ENCODE measurements around the gene GCA. TPM values are rescaled to one million over a fixed set of nuclear protein-coding genes. Genes with fewer than 3 reads are reported as not detected.

Gene GCA
- total and polyA plus RNA-seq, 7 donors = 10.9 to 27.6 (median 24.1) TPM

DNA sequence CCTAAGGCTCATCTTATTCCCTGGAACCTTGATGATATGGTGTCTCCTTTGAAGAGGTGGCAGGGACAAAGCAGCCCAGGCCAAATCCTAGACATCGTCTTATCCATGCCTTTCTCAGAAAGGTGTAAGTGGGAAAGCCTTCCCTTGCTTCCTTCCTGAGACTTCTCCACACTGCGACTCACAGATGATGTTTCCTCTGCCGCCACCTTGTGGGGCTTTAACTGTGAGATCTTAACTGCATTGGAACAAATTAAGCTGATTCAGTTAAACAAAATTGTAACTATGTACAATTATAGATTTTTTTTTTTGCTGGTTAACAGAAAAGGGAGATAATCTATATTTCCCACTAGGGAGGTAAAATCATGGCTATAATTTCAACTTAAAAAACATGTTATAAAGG is 10.0 kb upstream of the GCA start:
- Histone ChIP-seq H3K4me3 (no peak overlapping the region), H3K27me3 (no peaks in the 10 kb centered on the region), H3K27ac (no peak overlapping the region), H3K9me3 (no peaks in the 10 kb centered on the region), H3K4me1 (no peaks in the 10 kb centered on the region), H3K36me3 (no peaks in the 10 kb centered on the region)
- 22 to 30% methylated on average over 3 of the region's 3 CpGs for WGBS, 2 donors
- intact Hi-C loops (cut with DNase I) = no loop called here
- no peak for DNase-seq
- TF ChIP-seq EP300 (IDR thresholded peaks at IDR 0.05) (no peak), POLR2AphosphoS5 (IDR thresholded peaks at IDR 0.05) (no peak), POLR2A (IDR thresholded peaks at IDR 0.05) (no peak)
- TF ChIP-seq, protein P1, sequence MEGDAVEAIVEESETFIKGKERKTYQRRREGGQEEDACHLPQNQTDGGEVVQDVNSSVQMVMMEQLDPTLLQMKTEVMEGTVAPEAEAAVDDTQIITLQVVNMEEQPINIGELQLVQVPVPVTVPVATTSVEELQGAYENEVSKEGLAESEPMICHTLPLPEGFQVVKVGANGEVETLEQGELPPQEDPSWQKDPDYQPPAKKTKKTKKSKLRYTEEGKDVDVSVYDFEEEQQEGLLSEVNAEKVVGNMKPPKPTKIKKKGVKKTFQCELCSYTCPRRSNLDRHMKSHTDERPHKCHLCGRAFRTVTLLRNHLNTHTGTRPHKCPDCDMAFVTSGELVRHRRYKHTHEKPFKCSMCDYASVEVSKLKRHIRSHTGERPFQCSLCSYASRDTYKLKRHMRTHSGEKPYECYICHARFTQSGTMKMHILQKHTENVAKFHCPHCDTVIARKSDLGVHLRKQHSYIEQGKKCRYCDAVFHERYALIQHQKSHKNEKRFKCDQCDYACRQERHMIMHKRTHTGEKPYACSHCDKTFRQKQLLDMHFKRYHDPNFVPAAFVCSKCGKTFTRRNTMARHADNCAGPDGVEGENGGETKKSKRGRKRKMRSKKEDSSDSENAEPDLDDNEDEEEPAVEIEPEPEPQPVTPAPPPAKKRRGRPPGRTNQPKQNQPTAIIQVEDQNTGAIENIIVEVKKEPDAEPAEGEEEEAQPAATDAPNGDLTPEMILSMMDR (IDR thresholded peaks at IDR 0.05) = no peak

DNA sequence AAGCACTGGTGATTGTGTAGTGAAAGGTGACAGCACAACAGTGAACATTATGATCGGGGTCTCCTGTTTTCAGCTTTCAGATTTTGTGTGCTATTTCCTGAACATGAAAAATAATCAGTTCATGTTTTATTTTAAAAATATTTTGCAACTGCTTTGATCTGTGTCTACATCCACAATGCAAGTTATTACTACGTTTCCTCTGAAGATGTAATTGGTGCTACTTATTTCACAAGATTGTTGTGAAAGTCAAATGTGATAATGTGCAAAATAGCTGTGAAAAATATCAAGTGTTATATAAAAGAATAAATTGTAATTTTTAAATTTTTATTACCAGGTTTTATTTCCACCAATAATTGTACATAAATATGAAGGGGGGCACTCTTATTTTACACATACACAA is 6.1 kb upstream of the GCA start:
- Histone ChIP-seq H3K27me3 (no peaks in the 10 kb centered on the region), H3K27ac (no peak overlapping the region), H3K36me3 (no peaks in the 10 kb centered on the region), H3K9me3 (no peaks in the 10 kb centered on the region), H3K4me1 (no peaks in the 10 kb centered on the region), H3K4me3 (no peak overlapping the region)
- WGBS, 2 donors = 85 to 92% methylated on average over 2 of the region's 2 CpGs
- no peak for DNase-seq
- intact Hi-C loops (cut with DNase I) = no loop called here
- TF ChIP-seq EP300 (IDR thresholded peaks at IDR 0.05) (no peak), POLR2A (IDR thresholded peaks at IDR 0.05) (no peak), POLR2AphosphoS5 (IDR thresholded peaks at IDR 0.05) (no peak)
- TF ChIP-seq, protein P1 (IDR thresholded peaks at IDR 0.05) = no peak

DNA sequence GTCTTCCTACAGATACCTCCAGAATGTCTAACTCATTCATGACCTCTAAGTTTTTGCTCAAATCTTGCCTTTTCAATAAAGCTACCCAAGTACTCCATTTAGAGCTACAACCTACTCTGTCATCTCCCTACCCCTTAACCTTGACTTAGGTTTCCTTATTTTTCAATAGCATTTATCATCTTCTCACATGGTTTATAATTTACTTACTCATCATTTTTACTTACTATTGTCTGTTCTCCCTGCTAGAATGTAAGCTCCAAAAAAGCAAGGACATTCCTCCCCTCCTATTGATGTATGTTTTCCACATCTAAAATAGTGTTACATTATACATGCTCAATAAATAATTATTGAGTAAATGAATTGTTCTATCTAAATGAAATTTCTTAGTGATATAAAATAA is 3.1 kb upstream of the GCA start:
- DNase-seq = no peak
- Histone ChIP-seq H3K36me3 (no peaks in the 10 kb centered on the region), H3K4me3 (no peak overlapping the region), H3K27ac (no peak overlapping the region), H3K27me3 (no peaks in the 10 kb centered on the region), H3K4me1 (peaks cover 0 to 11% (median 5%) of the 10 kb centered on the region in 4 donors), H3K9me3 (no peaks in the 10 kb centered on the region)
- TF ChIP-seq POLR2A (IDR thresholded peaks at IDR 0.05) (no peak), POLR2AphosphoS5 (IDR thresholded peaks at IDR 0.05) (no peak), EP300 (IDR thresholded peaks at IDR 0.05) (no peak)
- intact Hi-C loops (cut with DNase I) = no loop called here

DNA sequence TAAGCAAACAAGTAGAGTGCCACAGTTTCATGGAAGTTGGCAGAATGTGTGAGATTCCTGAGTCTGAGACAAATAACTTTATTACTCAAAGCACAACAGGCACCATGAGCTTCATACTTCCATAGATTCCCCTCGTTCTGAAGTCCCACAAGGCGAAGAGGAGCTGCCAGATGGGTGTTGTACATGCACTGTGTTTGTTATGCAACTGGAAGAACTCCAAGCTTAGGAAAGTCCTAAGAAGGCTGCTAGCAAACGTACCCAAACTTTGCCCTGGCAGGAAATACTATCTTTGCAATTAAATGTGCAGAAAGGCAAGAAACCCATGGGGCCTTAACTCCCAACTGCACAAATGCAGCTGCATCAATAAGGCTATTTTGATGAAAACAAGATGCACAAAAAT is 1.6 kb upstream of the GCA start:
- intact Hi-C loops (cut with DNase I) = no loop called here
- WGBS, 2 donors = 63 to 70% methylated on average over 3 of the region's 3 CpGs
- Histone ChIP-seq H3K27me3 (no peaks in the 10 kb centered on the region), H3K4me1 (peaks cover 0 to 11% (median 5%) of the 10 kb centered on the region in 4 donors), H3K4me3 (no peak overlapping the region), H3K36me3 (no peaks in the 10 kb centered on the region), H3K27ac (no peak overlapping the region), H3K9me3 (no peaks in the 10 kb centered on the region)
- TF ChIP-seq POLR2AphosphoS5 (IDR thresholded peaks at IDR 0.05) (no peak), EP300 (IDR thresholded peaks at IDR 0.05) (no peak), POLR2A (IDR thresholded peaks at IDR 0.05) (no peak)
- TF ChIP-seq, protein P1 (IDR thresholded peaks at IDR 0.05) = no peak
- DNase-seq = no peak

DNA sequence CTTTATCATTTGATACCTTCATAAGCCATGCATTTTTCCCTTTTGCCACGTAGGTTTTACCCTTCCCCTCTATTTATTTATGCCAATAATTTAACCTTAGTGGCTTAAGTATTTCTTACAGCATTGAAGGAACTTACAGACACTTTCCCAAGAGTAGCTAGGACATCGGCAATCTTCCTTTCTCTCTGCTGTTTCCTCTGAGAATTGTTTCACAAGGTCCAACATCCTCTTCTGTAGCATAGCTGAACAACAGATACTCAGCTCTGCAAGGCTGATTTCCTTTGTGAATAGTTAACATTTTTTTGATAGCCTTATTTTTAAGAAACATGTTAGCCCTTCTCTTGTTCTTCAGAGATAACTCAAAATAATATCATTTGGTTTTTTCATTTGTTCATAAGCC is 1.1 kb upstream of the GCA start:
- Histone ChIP-seq H3K27me3 (no peaks in the 10 kb centered on the region), H3K9me3 (no peaks in the 10 kb centered on the region), H3K36me3 (no peaks in the 10 kb centered on the region), H3K4me1 (peaks cover 0 to 11% (median 5%) of the 10 kb centered on the region in 4 donors), H3K4me3 (no peak overlapping the region), H3K27ac (no peak overlapping the region)
- 81 to 85% methylated on average over 2 of the region's 2 CpGs for WGBS, 2 donors
- DNase-seq = no peak
- intact Hi-C loops (cut with DNase I) = no loop called here
- TF ChIP-seq POLR2A (IDR thresholded peaks at IDR 0.05) = no peak
- TF ChIP-seq, protein P1 (IDR thresholded peaks at IDR 0.05) = no peak
- no peak for TF ChIP-seq EP300 (IDR thresholded peaks at IDR 0.05)
- TF ChIP-seq POLR2AphosphoS5 (IDR thresholded peaks at IDR 0.05) = no peak
